ENCODE results near the gene ZNF793. TPM values are rescaled to one million over a fixed set of nuclear protein-coding genes. Genes with fewer than 3 reads are reported as not detected.
A peak's percentile ranks its signal among the peaks of the same experiment; 100 is the strongest.

ZNF793 gene
- total and polyA plus RNA-seq, 9 of the 15 experiments (the other 6 are each of a cell fraction or from before 2014, with no cell fraction given) = 0.02 to 0.04 (median 0.03) TPM; not detected in 6

GRCh38 chr19:37467608-37468090, 39.1 kb upstream of the ZNF793 start:
- CTCF ChIA-PET (ENCODE audit: low intra/inter-chr PET ratio) = no interaction called here
- H3K9ac ChIP-seq (ENCODE audit: insufficient read depth in 1 of 2, low read depth in 2 of 2, low read length in 2 of 2) = peak overlapping the region; percentile 59 to 73; a peak in 3 of 4 replicates
- intact Hi-C loops (cut with micrococcal nuclease) = loop anchor here (1.0 kb wide), 1 partner anchor 127 kb away; the partner anchor contains the start of genes ZNF540 and ZNF571
- TF ChIP-seq TFE3 (CRISPR knock-in tag; IDR thresholded peaks at IDR 0.05) (no peak), RBM14 (IDR thresholded peaks at IDR 0.05; ENCODE audit: borderline replicate concordance, insufficient read depth, low read depth, low read length) (no peak), ZNF518B (CRISPR knock-in tag; IDR thresholded peaks at IDR 0.05) (no peak), MXD1 (CRISPR knock-in tag; IDR thresholded peaks at IDR 0.05; ENCODE audit: borderline replicate concordance, poor library complexity, severe bottlenecking) (no peak), MAZ (CRISPR knock-in tag; conservative IDR thresholded peaks at IDR 0.05 in 1 of 2, IDR thresholded peaks at IDR 0.05 in 1 of 2) (no peak), PHF20 (IDR thresholded peaks at IDR 0.05; ENCODE audit: partially characterized antibody) (peak; percentile 55), ZBTB12 (CRISPR knock-in tag; IDR thresholded peaks at IDR 0.05) (peak; percentile 57), ZNF57 (CRISPR knock-in tag; IDR thresholded peaks at IDR 0.05) (no peak), ZNF696 (CRISPR knock-in tag; conservative IDR thresholded peaks at IDR 0.05) (no peak), ZNF766 (CRISPR knock-in tag; conservative IDR thresholded peaks at IDR 0.05) (0 out of 2 replicates have a peak, but pooled peaks have one; percentile 9), SMAD1 (IDR thresholded peaks at IDR 0.05; ENCODE audit: low read depth, low read length, partially characterized antibody) (no peak), ZNF79 (CRISPR knock-in tag; IDR thresholded peaks at IDR 0.05; ENCODE audit: low read depth) (no peak)

More at GRCh38 chr19:37467608-37468090, 39.1 kb upstream of the ZNF793 start:
- TSS peak; percentile 91 for BruUV-seq (replicated peaks)
- peaks cover 0 to 10% of the 10 kb centered on the region in 2 experiments; a peak in 2 of 5 replicates for H3K4me1 ChIP-seq (replicated peaks in 1 of 2; ENCODE audit: control insufficient read depth in 2 of 2, insufficient read depth in 2 of 2, low read length in 2 of 2)
- no peak for DNase-seq (ENCODE audit: extremely low read depth in 1 of 4, low spot score in 3 of 4)
- in situ Hi-C loops (cut with MboI) = no loop called here
- H3K4me3 ChIP-seq = peak overlapping the region; percentile 61
- H2AFZ ChIP-seq (ENCODE audit: low read depth, low read length) = peak overlapping the region; percentile 90
- H3K9me1 ChIP-seq (ENCODE audit: control insufficient read depth, insufficient read depth, low read length) = no peaks in the 10 kb centered on the region
- FAIRE-seq = no peak
- H3K9me3 ChIP-seq (replicated peaks; ENCODE audit: control insufficient read depth, insufficient read depth, low read depth, low read length) = peaks cover 3% of the 10 kb centered on the region; the same call in 1 of the 2 replicates
- no peak for ATAC-seq
- H4K20me1 ChIP-seq (replicated peaks; ENCODE audit: control insufficient read depth, insufficient read depth, low read length) = no peaks in the 10 kb centered on the region
- POLR2A ChIA-PET = interaction anchor here (0.6 kb wide), 1 partner anchor 578 kb away, joined by 6 read pairs; no protein-coding TSS in a partner anchor
- 26% methylated on average over 18 of the region's 18 CpGs for WGBS (ENCODE audit: insufficient coverage, low coverage, missing lambda C conversion rate)
- H3K4me2 ChIP-seq (ENCODE audit: insufficient read depth, low read length) = peak overlapping the region; percentile 85
- H3K36me3 ChIP-seq (ENCODE audit: control insufficient read depth, insufficient read depth, low read length) = peaks cover 7% of the 10 kb centered on the region; the same call in 1 of the 3 replicates
- no peaks in the 10 kb centered on the region; the same call in 2 of the 3 replicates for H3K79me2 ChIP-seq (ENCODE audit: control insufficient read depth, insufficient read depth, low read length)
- H3K27ac ChIP-seq (ENCODE audit: extremely low read depth, low read depth, low read length) = peak overlapping the region; percentile 82; the same call in 1 of the 3 replicates
- no peaks in the 10 kb centered on the region for H3K27me3 ChIP-seq (ENCODE audit: control insufficient read depth in 2 of 2, insufficient read depth in 2 of 2, low read length in 2 of 2)

Measured in K562 (cell line).